Frontal cortex (tissue), 4 donors: ENCODE data around the gene REM2. TPM values are rescaled to one million over a fixed set of nuclear protein-coding genes. Genes with fewer than 3 reads are reported as not detected.
A peak's percentile ranks its signal among the peaks of the same experiment; 100 is the strongest.

Experiments used
- DNase-seq, 2 donors: peaks; one replicate each; pipeline ENCODE4 v3.0.0; 2012; ENCODE audit warnings: low spot score in 2 of 2
- FAIRE-seq: peaks from 2 replicates; lab custom pipeline; 2012; peaks lifted over from hg19 to GRCh38; lab: Jason Lieb, UNC
- total RNA-seq: library from RNA; depleted of rRNA; stranded (reverse); fragments of >200 nt; gene quantifications from one replicate; pipeline ENCODE4 v1.2.3, GENCODE V29; 2014
- donor health status: control.
- donor health status: control.
- donor health status: control.

The REM2 gene
- total RNA-seq, 1 donor from 2014 or later: 2.4 TPM

- peak; percentile 86 for DNase-seq
- FAIRE-seq: no peak
These were observed 11.6 kb upstream of the REM2 start, which contains the start of gene LRP10 for GRCh38 chr14:22871224-22872032. Gene LRP10, plus strand, starts transcription at chr14:22871740. Its CDS starts 564 bp downstream, at chr14:22872304.

GRCh38 chr14:22872033-22872832, 10.8 kb upstream of the REM2 start:
- peak; percentile 72 to 75 for DNase-seq
- FAIRE-seq: no peak

- DNase-seq (peak in 1 of 2 donors; percentile 12), FAIRE-seq (no peak)
These were observed 10.0 kb upstream of the REM2 start for GRCh38 chr14:22872833-22873520.

- peak in 1 of 2 donors; percentile 12 for DNase-seq
- no peak for FAIRE-seq
These were observed 7.8 kb upstream of the REM2 start for GRCh38 chr14:22875003-22875747.

GRCh38 chr14:22875748-22876319, 7.2 kb upstream of the REM2 start:
- peak in 1 of 2 donors; percentile 8 for DNase-seq
- FAIRE-seq: no peak

- DNase-seq: no peak
- FAIRE-seq: no peak
These were observed 6.0 kb upstream of the REM2 start for GRCh38 chr14:22877000-22877501.

GRCh38 chr14:22878271-22879246, 4.5 kb upstream of the REM2 start:
- DNase-seq (peak in 1 of 2 donors; percentile 17), FAIRE-seq (no peak)

- FAIRE-seq (no peak), DNase-seq (peak in 1 of 2 donors; percentile 35)
These were observed 958 bp upstream of the REM2 start for GRCh38 chr14:22882064-22882463.

GRCh38 chr14:22882529-22883172, 371 bp upstream of the REM2 start:
- FAIRE-seq: no peak
- peak; percentile 61 to 86 for DNase-seq

GRCh38 chr14:22884076-22884737, 1.2 kb downstream of the REM2 start:
- FAIRE-seq: no peak
- DNase-seq: peak in 1 of 2 donors; percentile 13

- FAIRE-seq: no peak
- peak in 1 of 2 donors; percentile 5 for DNase-seq
These were observed 1.9 kb downstream of the REM2 start for GRCh38 chr14:22884738-22885523.

GRCh38 chr14:22885975-22886374, 3.0 kb downstream of the REM2 start:
- no peak for DNase-seq
- no peak for FAIRE-seq

GRCh38 chr14:22886500-22887259, 3.7 kb downstream of the REM2 start:
- FAIRE-seq (no peak), DNase-seq (peak; percentile 64 to 71)

- DNase-seq (peak in 1 of 2 donors; percentile 15), FAIRE-seq (no peak)
These were observed 4.4 kb downstream of the REM2 start for GRCh38 chr14:22887260-22887989.

GRCh38 chr14:22887990-22888378, 5.0 kb downstream of the REM2 start:
- DNase-seq (no peak), FAIRE-seq (no peak)
